HepG2 (cell line): ENCODE data around the gene OR4E2. TPM values are rescaled to one million over a fixed set of nuclear protein-coding genes. Genes with fewer than 3 reads are reported as not detected.

Experiments used
- ATAC-seq: fragments of 200-7000 bp; cut with Tn5 transposase; 3 replicates; pipeline ENCODE4 v1.9.1; 2020; ENCODE audit warnings: mild to moderate bottlenecking, moderate library complexity
- BruUV-seq: library from RNA; stranded (reverse); fragments of 400-500 nt; replicated peaks from 2 replicates; lab custom pipeline; 2021; lab: Mats Ljungman, UMichigan
- CTCF ChIA-PET: fragments of 300-600 bp; formaldehyde crosslinking; extraction: SDS; loops from one replicate; lab custom pipeline; 2021; ENCODE audit warnings: low total read pairs, inconsistent platforms, low intra/inter-chr PET ratio; lab: Yijun Ruan, JAX
- POLR2A ChIA-PET: fragments of 350-600 bp; sonication (Branson Sonifier 250); formaldehyde crosslinking; loops from one replicate; lab custom pipeline; 2020; ENCODE audit warnings: antibody characterized with exemption, inconsistent platforms; lab: Yijun Ruan, JAX
- DNase-seq: peaks from one replicate; pipeline ENCODE4 v3.0.0-alpha.2; 2015; ENCODE audit warnings: low spot score
- FAIRE-seq: peaks from 3 replicates; lab custom pipeline; 2011; peaks lifted over from hg19 to GRCh38; lab: Jason Lieb, UNC
- H2AFZ ChIP-seq: one replicate; pipeline ENCODE4 v1.6.1; 2011; ENCODE audit warnings: low read length, inconsistent platforms
- H3K27ac ChIP-seq: fragments of 300-600 bp; 3 replicates; pipeline ENCODE4 v1.8.0; 2011; ENCODE audit warnings: mixed run types, mild to moderate bottlenecking, mixed read lengths, low read length, inconsistent platforms; ENCODE audit not compliant: insufficient read depth; ENCODE audit errors: extremely low read length
- H3K27me3 ChIP-seq, 2 experiments: fragments of 200-600 bp in 1 of 2; 2 replicates in 1 of 2; 3 replicates in 1 of 2; pipeline versions ENCODE4 v1.6.0 to v1.8.0; 2011; ENCODE audit warnings: low read length in 2 of 2, mild to moderate bottlenecking in 2 of 2, moderate library complexity in 2 of 2, inconsistent platforms in 1 of 2; ENCODE audit not compliant: insufficient read depth in 2 of 2, control insufficient read depth in 1 of 2
- H3K36me3 ChIP-seq, 2 experiments: fragments of 200-600 bp in 1 of 2; replicated peaks in 1 of 2; 2 replicates in 1 of 2; 3 replicates in 1 of 2; pipeline versions ENCODE4 v1.5.1 to v1.8.0; 2011; ENCODE audit warnings: low read length in 2 of 2, inconsistent platforms in 1 of 2; ENCODE audit not compliant: insufficient read depth in 2 of 2, control insufficient read depth in 1 of 2
- H3K4me1 ChIP-seq: 2 replicates; pipeline ENCODE4 v1.5.1; 2012; ENCODE audit warnings: low read length, inconsistent platforms; ENCODE audit not compliant: insufficient read depth
- H3K4me2 ChIP-seq: 2 replicates; pipeline ENCODE4 v1.6.0; 2011; ENCODE audit warnings: low read depth, low read length, inconsistent platforms
- H3K4me3 ChIP-seq, 3 experiments: fragments of 200-600 bp in 1 of 3; sonication (generic), shearing (Covaris generic) in 1 of 3; replicated peaks in 1 of 3; 2 replicates each; pipeline ENCODE4 v1.5.1; 2011 to 2016; ENCODE audit warnings: low read length in 3 of 3, inconsistent platforms in 2 of 3, low read depth in 2 of 3, mild to moderate bottlenecking in 2 of 3, control low read depth in 1 of 3, mixed read lengths in 1 of 3; ENCODE audit not compliant: insufficient read depth in 1 of 3
- H3K79me2 ChIP-seq: one replicate; pipeline ENCODE4 v1.6.1; 2011; ENCODE audit warnings: low read length, inconsistent platforms; ENCODE audit not compliant: insufficient read depth
- H3K9ac ChIP-seq: 2 replicates; pipeline ENCODE4 v1.6.0; 2011; ENCODE audit warnings: mild to moderate bottlenecking, low read depth, low read length, inconsistent platforms; ENCODE audit not compliant: insufficient read depth
- H3K9me3 ChIP-seq: 2 replicates; pipeline ENCODE4 v1.5.1; 2012; ENCODE audit warnings: mild to moderate bottlenecking, low read length
- H4K20me1 ChIP-seq: 2 replicates; pipeline ENCODE4 v1.6.0; 2011; ENCODE audit warnings: inconsistent platforms, mild to moderate bottlenecking, low read length, moderate library complexity; ENCODE audit not compliant: insufficient read depth
- ISL2 ChIP-seq: sonication (generic); formaldehyde crosslinking; IDR thresholded peaks from 2 replicates; pipeline ENCODE4 v1.5.0; 2020; ENCODE audit warnings: missing genetic modification reagents
- KLF15 ChIP-seq: sonication (generic); formaldehyde crosslinking; IDR thresholded peaks from 2 replicates; pipeline ENCODE4 v1.8.1; 2023; ENCODE audit warnings: borderline replicate concordance, mild to moderate bottlenecking, inconsistent platforms, missing genetic modification reagents, mixed read lengths
- NR2F2 ChIP-seq: IDR thresholded peaks from 2 replicates; pipeline ENCODE4 v1.6.1; 2012; ENCODE audit warnings: low read depth, inconsistent platforms, borderline replicate concordance
- POLR2G ChIP-seq: fragments of 200-400 bp; formaldehyde crosslinking; IDR thresholded peaks from 2 replicates; pipeline ENCODE4 v1.6.1; 2018; ENCODE audit warnings: mild to moderate bottlenecking, low read depth, low read length, moderate library complexity
- SRSF9 ChIP-seq: fragments of 200-400 bp; formaldehyde crosslinking; IDR thresholded peaks from 2 replicates; pipeline ENCODE4 v1.6.1; 2018; ENCODE audit warnings: borderline replicate concordance, mild to moderate bottlenecking, low read depth, low read length; ENCODE audit not compliant: insufficient read depth, poor library complexity, severe bottlenecking
- ZBTB4 ChIP-seq: sonication (generic); formaldehyde crosslinking; IDR thresholded peaks from 2 replicates; pipeline ENCODE4 v1.4.0; 2020; ENCODE audit warnings: missing genetic modification reagents, mild to moderate bottlenecking, borderline replicate concordance
- ZNF224 ChIP-seq: sonication (generic); formaldehyde crosslinking; IDR thresholded peaks from 2 replicates; pipeline ENCODE4 v1.5.0; 2020; ENCODE audit warnings: mild to moderate bottlenecking, missing genetic modification reagents
- ZNF337 ChIP-seq: sonication (generic); formaldehyde crosslinking; IDR thresholded peaks from 2 replicates; pipeline ENCODE4 v1.5.1; 2020; ENCODE audit warnings: missing genetic modification reagents, low read depth, mild to moderate bottlenecking, borderline replicate concordance
- ZNF639 ChIP-seq: conservative IDR thresholded peaks from 2 replicates; pipeline ENCODE4 v1.6.1; 2018; ENCODE audit warnings: missing genetic modification reagents
- WGBS: methylation state at CpG from one replicate; pipeline ENCODE4 v1.1.6; 2017; ENCODE audit warnings: low lambda C conversion rate; 5-methylcytosine and 5-hydroxymethylcytosine counted together
- in situ Hi-C: cut with HindIII; loops from 2 replicates; pipeline ENCODE4 v1.10.0; 2017; ENCODE audit warnings: low pct_unique_long_range_greater_than_20kb; ENCODE audit not compliant: extremely low pct_ligation_motif_present
- intact Hi-C: fragments of 100-400 bp; cut with micrococcal nuclease; formaldehyde crosslinking; loops from one replicate; pipeline ENCODE4 v1.10.0; 2022; ENCODE audit not compliant: unreplicated experiment
- polyA plus RNA-seq, 8 experiments: library from polyadenylated mRNA; depleted of rRNA in 3 of 8; stranded (reverse) in 7 of 8; unstranded in 1 of 8; fragments of >200 nt; fragmentation: Illumina TruSeq in 4 of 8; extraction: Trizol in 4 of 8; gene quantifications; 2 replicates each; pipeline versions ENCODE4 v1.2.1 to v1.2.3, GENCODE V29; 2011 to 2016; ENCODE audit warnings: low read depth in 4 of 8, missing spikeins in 1 of 8, mixed read lengths in 1 of 8; ENCODE audit not compliant: insufficient read depth in 1 of 8
- total RNA-seq, 5 experiments: library from RNA; depleted of rRNA; stranded (reverse); fragments of >200 nt; fragmentation: Illumina TruSeq; extraction: Trizol; gene quantifications; 2 replicates each; pipeline ENCODE4 v1.2.3, GENCODE V29; 2016; ENCODE audit warnings: low read depth in 1 of 5

Gene OR4E2
- total and polyA plus RNA-seq, 2 of the 13 experiments (the other 11 are each of a cell fraction or from before 2014, with no cell fraction given), result not detected

- no peak for TF ChIP-seq SRSF9
Measured at GRCh38 chr14:21617614-21618013, 36.0 kb upstream of the OR4E2 start (continued).

- no peaks in the 10 kb centered on the region for H3K36me3 ChIP-seq
- intact Hi-C loops, result no loop called here
- H3K27ac ChIP-seq, result no peak overlapping the region
- no peak overlapping the region for H3K4me2 ChIP-seq
- H3K9ac ChIP-seq, result no peak overlapping the region
- DNase-seq, result no peak
- no peaks in the 10 kb centered on the region for H3K4me1 ChIP-seq
- H2AFZ ChIP-seq, result no peak overlapping the region
- no peaks in the 10 kb centered on the region for H3K27me3 ChIP-seq
- in situ Hi-C loops, result no loop called here
- H3K79me2 ChIP-seq, result no peaks in the 10 kb centered on the region
- BruUV-seq, result no TSS peak
- FAIRE-seq, result no peak
- WGBS, result 25% methylated on average over 3 of the region's 3 CpGs
- ChIA-PET POLR2A (no interaction called here), CTCF (no interaction called here)
- no peaks in the 10 kb centered on the region for H4K20me1 ChIP-seq
- no peak for ATAC-seq
- H3K9me3 ChIP-seq, result no peaks in the 10 kb centered on the region
- no peak overlapping the region for H3K4me3 ChIP-seq
- TF ChIP-seq ISL2 (CRISPR knock-in tag) (no peak), ZNF224 (no peak), ZNF337 (CRISPR knock-in tag) (no peak), KLF15 (CRISPR knock-in tag) (no peak), NR2F2 (no peak), ZBTB4 (no peak), ZNF639 (CRISPR knock-in tag) (no peak), POLR2G (no peak)
Measured at GRCh38 chr14:21626491-21627230, 27.0 kb upstream of the OR4E2 start.
